ENCODE measurements around the gene SNAP91. TPM values are rescaled to one million over a fixed set of nuclear protein-coding genes. Genes with fewer than 3 reads are reported as not detected.

Gene SNAP91
- total and polyA plus RNA-seq, 2 of the 8 experiments (the other 6 are each of a cell fraction or from before 2014, with no cell fraction given): 1.3 to 1.5 TPM

- no peak for TF ChIP-seq USF2 (IDR thresholded peaks at IDR 0.05; ENCODE audit: low read length)
Measured at GRCh38 chr6:83613378-83613777, 95.5 kb downstream of the SNAP91 start (continued).
